ENCODE results near the gene JAG2.

JAG2 gene

GRCh38 chr14:105146181-105146975 lies 22.2 kb downstream of the JAG2 start:
- Histone ChIP-seq H3K4me3 (ENCODE audit: low read length) (no peak overlapping the region), H3K36me3 (ENCODE audit: control insufficient read depth, insufficient read depth, low read length, severe bottlenecking) (no peaks in the 10 kb centered on the region), H3K9me3 (ENCODE audit: control insufficient read depth, low read length) (no peaks in the 10 kb centered on the region), H3K9ac (ENCODE audit: low read length) (no peak overlapping the region), H3K4me1 (ENCODE audit: control insufficient read depth, insufficient read depth, low read length) (no peaks in the 10 kb centered on the region), H3K27me3 (replicated peaks; ENCODE audit: control insufficient read depth, insufficient read depth, low read length) (no peaks in the 10 kb centered on the region)
- no peak for DNase-seq (ENCODE audit: low read depth)

- Histone ChIP-seq H3K36me3 (ENCODE audit: control insufficient read depth, insufficient read depth, low read length, severe bottlenecking) (no peaks in the 10 kb centered on the region), H3K27me3 (replicated peaks; ENCODE audit: control insufficient read depth, insufficient read depth, low read length) (no peaks in the 10 kb centered on the region), H3K4me3 (ENCODE audit: low read length) (no peak overlapping the region), H3K4me1 (ENCODE audit: control insufficient read depth, insufficient read depth, low read length) (no peaks in the 10 kb centered on the region), H3K9me3 (ENCODE audit: control insufficient read depth, low read length) (peaks cover 4% of the 10 kb centered on the region), H3K9ac (ENCODE audit: low read length) (no peak overlapping the region)
- no peak for DNase-seq (ENCODE audit: low read depth)
Observed at GRCh38 chr14:105145381-105146180, 23.0 kb downstream of the JAG2 start.

- Histone ChIP-seq H3K9me3 (ENCODE audit: control insufficient read depth, low read length) (peaks cover 11% of the 10 kb centered on the region), H3K4me3 (ENCODE audit: low read length) (no peak overlapping the region), H3K36me3 (ENCODE audit: control insufficient read depth, insufficient read depth, low read length, severe bottlenecking) (no peaks in the 10 kb centered on the region), H3K4me1 (ENCODE audit: control insufficient read depth, insufficient read depth, low read length) (no peaks in the 10 kb centered on the region), H3K27me3 (replicated peaks; ENCODE audit: control insufficient read depth, insufficient read depth, low read length) (no peaks in the 10 kb centered on the region), H3K9ac (ENCODE audit: low read length) (no peak overlapping the region)
- no peak for DNase-seq (ENCODE audit: low read depth)
Observed at GRCh38 chr14:105144666-105145380, 23.8 kb downstream of the JAG2 start.

DNA sequence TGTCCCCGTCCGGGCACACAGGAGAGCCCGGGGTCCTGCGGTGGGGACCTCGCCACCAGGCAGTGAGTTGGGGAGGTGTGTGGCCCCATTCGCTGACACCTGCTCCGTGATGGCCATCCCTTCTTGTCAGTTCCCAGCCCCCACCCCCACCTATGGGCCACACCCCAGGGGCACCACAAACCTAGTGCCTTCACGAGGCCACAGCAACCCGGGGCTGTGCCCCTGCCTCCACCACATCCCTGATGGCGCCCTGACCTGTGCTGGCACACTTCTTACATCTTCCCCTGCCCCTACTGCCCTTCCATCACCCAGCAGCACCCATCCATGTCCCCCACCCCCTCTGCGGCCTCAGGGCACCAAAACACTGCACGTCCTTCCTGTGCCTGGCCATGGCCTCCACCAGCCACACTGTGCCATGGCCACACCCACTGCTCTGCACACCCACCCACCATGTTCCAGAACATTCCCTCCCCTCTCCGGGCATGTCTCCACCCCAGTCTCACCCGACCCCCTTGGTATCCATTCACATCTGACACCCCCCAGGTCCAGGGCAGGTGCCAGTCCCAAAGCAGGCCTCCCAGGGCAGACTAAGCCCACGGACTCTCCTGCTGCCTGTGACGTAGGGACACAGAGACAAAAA lies 24.4 kb downstream of the JAG2 start:
- no peak for DNase-seq (ENCODE audit: low read depth)
- no peaks in the 10 kb centered on the region for H3K27me3 ChIP-seq (replicated peaks; ENCODE audit: control insufficient read depth, insufficient read depth, low read length)
- no peaks in the 10 kb centered on the region for H3K36me3 ChIP-seq (ENCODE audit: control insufficient read depth, insufficient read depth, low read length, severe bottlenecking)
- H3K4me1 ChIP-seq (ENCODE audit: control insufficient read depth, insufficient read depth, low read length), result no peaks in the 10 kb centered on the region
- no peak overlapping the region for H3K9ac ChIP-seq (ENCODE audit: low read length)
- H3K4me3 ChIP-seq (ENCODE audit: low read length), result no peak overlapping the region
- H3K9me3 ChIP-seq (ENCODE audit: control insufficient read depth, low read length), result peaks cover 16% of the 10 kb centered on the region

DNA sequence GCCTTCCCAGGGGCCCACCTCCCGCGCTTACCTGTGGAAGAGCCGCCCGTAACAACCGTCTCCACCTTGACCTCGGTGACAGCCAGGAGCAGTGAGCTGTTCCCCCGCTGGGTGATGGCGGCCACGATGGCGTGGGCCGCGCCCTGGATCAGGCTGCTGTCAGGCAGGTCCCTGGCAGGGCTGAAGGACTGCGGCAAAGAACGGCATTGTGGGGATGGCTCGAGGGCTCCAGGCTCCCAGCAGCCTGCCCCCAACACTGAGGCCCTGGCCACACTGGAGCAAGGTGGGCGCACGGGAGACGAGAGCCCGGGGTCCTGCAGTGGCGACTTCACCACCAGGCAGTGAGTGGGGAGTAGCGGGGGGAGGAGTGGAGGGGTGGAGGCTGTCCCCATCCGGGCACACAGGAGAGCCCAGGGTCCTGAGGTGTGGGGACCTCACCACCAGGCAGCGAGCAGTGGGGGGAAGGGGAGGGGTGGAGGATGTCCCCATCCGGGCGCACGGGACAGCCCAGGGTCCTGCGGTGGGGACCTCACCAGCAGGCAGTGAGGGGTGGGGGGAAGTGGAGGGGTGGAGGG lies 25.0 kb downstream of the JAG2 start:
- Histone ChIP-seq H3K9me3 (ENCODE audit: control insufficient read depth, low read length) (peaks cover 16% of the 10 kb centered on the region), H3K9ac (ENCODE audit: low read length) (no peak overlapping the region), H3K27me3 (replicated peaks; ENCODE audit: control insufficient read depth, insufficient read depth, low read length) (no peaks in the 10 kb centered on the region), H3K36me3 (ENCODE audit: control insufficient read depth, insufficient read depth, low read length, severe bottlenecking) (no peaks in the 10 kb centered on the region), H3K4me3 (ENCODE audit: low read length) (no peak overlapping the region), H3K4me1 (ENCODE audit: control insufficient read depth, insufficient read depth, low read length) (no peaks in the 10 kb centered on the region)
- DNase-seq (ENCODE audit: low read depth), result no peak

GRCh38 chr14:105142651-105143450 lies 25.7 kb downstream of the JAG2 start:
- peaks cover 16% of the 10 kb centered on the region for H3K9me3 ChIP-seq (ENCODE audit: control insufficient read depth, low read length)
- no peak overlapping the region for H3K4me3 ChIP-seq (ENCODE audit: low read length)
- no peaks in the 10 kb centered on the region for H3K4me1 ChIP-seq (ENCODE audit: control insufficient read depth, insufficient read depth, low read length)
- no peaks in the 10 kb centered on the region for H3K27me3 ChIP-seq (replicated peaks; ENCODE audit: control insufficient read depth, insufficient read depth, low read length)
- no peak overlapping the region for H3K9ac ChIP-seq (ENCODE audit: low read length)
- no peaks in the 10 kb centered on the region for H3K36me3 ChIP-seq (ENCODE audit: control insufficient read depth, insufficient read depth, low read length, severe bottlenecking)
- no peak for DNase-seq (ENCODE audit: low read depth)

DNA sequence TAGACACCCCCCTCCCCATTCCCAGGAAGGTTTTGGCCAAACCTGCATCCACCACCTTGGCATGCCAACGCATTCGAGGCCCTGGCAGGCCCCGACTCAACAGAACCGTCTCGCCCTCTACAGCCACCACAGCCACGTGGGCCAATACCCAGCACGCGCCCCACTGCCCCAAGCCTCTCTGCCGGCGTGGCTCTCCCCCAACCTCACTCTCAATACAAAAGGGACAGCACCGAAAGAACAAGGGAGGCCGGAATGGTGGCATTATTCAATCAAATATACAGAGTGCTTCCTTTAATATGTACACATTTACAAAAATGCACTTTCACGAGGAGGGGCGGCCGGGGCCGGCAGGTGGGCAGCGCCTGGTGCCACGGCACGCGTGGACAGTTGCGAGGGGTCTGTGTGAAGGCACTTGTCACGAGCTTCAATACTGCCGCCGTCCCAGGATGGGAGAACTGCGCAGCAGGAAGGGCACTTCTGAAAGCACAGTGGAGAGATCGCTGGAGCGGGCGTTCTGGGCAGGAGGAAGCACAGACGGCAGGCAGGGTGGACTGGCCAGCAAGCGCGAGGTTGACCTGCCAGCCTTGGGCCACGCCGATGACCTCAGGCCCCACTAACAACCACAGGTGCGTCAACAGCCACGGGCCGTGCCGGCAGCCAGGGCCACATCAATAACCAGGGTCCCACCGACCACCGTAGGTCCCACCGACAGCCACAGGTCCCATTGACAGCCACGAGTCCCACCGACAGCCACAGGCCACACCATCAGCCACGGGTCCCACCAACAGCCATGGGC lies 26.9 kb downstream of the JAG2 start:
- H3K36me3 ChIP-seq (ENCODE audit: control insufficient read depth, insufficient read depth, low read length, severe bottlenecking), result no peaks in the 10 kb centered on the region
- H3K4me3 ChIP-seq (ENCODE audit: low read length), result no peak overlapping the region
- peaks cover 6% of the 10 kb centered on the region for H3K27me3 ChIP-seq (replicated peaks; ENCODE audit: control insufficient read depth, insufficient read depth, low read length)
- peaks cover 16% of the 10 kb centered on the region for H3K9me3 ChIP-seq (ENCODE audit: control insufficient read depth, low read length)
- no peaks in the 10 kb centered on the region for H3K4me1 ChIP-seq (ENCODE audit: control insufficient read depth, insufficient read depth, low read length)
- no peak for DNase-seq (ENCODE audit: low read depth)
- H3K9ac ChIP-seq (ENCODE audit: low read length), result no peak overlapping the region

GRCh38 chr14:105141026-105141425 lies 27.6 kb downstream of the JAG2 start:
- peaks cover 12% of the 10 kb centered on the region for H3K27me3 ChIP-seq (replicated peaks; ENCODE audit: control insufficient read depth, insufficient read depth, low read length)
- DNase-seq (ENCODE audit: low read depth), result no peak
- no peaks in the 10 kb centered on the region for H3K4me1 ChIP-seq (ENCODE audit: control insufficient read depth, insufficient read depth, low read length)
- H3K36me3 ChIP-seq (ENCODE audit: control insufficient read depth, insufficient read depth, low read length, severe bottlenecking), result no peaks in the 10 kb centered on the region
- H3K9me3 ChIP-seq (ENCODE audit: control insufficient read depth, low read length), result peaks cover 16% of the 10 kb centered on the region
- H3K4me3 ChIP-seq (ENCODE audit: low read length), result no peak overlapping the region
- H3K9ac ChIP-seq (ENCODE audit: low read length), result no peak overlapping the region

- DNase-seq (ENCODE audit: low read depth), result no peak
- Histone ChIP-seq H3K4me1 (ENCODE audit: control insufficient read depth, insufficient read depth, low read length) (no peaks in the 10 kb centered on the region), H3K27me3 (replicated peaks; ENCODE audit: control insufficient read depth, insufficient read depth, low read length) (peaks cover 12% of the 10 kb centered on the region), H3K36me3 (ENCODE audit: control insufficient read depth, insufficient read depth, low read length, severe bottlenecking) (no peaks in the 10 kb centered on the region), H3K9me3 (ENCODE audit: control insufficient read depth, low read length) (peaks cover 16% of the 10 kb centered on the region), H3K9ac (ENCODE audit: low read length) (no peak overlapping the region), H3K4me3 (ENCODE audit: low read length) (no peak overlapping the region)
Observed at GRCh38 chr14:105140581-105140980, 28.0 kb downstream of the JAG2 start.

- no peaks in the 10 kb centered on the region for H3K36me3 ChIP-seq (ENCODE audit: control insufficient read depth, insufficient read depth, low read length, severe bottlenecking)
- peaks cover 13% of the 10 kb centered on the region for H3K27me3 ChIP-seq (replicated peaks; ENCODE audit: control insufficient read depth, insufficient read depth, low read length)
- no peak overlapping the region for H3K4me3 ChIP-seq (ENCODE audit: low read length)
- DNase-seq (ENCODE audit: low read depth), result no peak
- no peaks in the 10 kb centered on the region for H3K4me1 ChIP-seq (ENCODE audit: control insufficient read depth, insufficient read depth, low read length)
- H3K9ac ChIP-seq (ENCODE audit: low read length), result no peak overlapping the region
- H3K9me3 ChIP-seq (ENCODE audit: control insufficient read depth, low read length), result peaks cover 16% of the 10 kb centered on the region
Observed at GRCh38 chr14:105139831-105140239, 28.7 kb downstream of the JAG2 start.
